Uterus (tissue), 2 donors: ENCODE measurements around the gene PLCG2.

ENCODE experiments used
- POLR2A ChIP-seq, 2 donors: fragments of 450-650 bp; IDR thresholded peaks; one replicate each; pipeline ENCODE4 v1.6.1; 2016; ENCODE audit warnings: antibody characterized with exemption in 2 of 2, mild to moderate bottlenecking in 1 of 2, moderate library complexity in 1 of 2
- TF ChIP-seq, protein P1 (sequence below), 4 experiments: fragments of 200-600 bp in 2 of 4; fragments of 450-650 bp in 2 of 4; sonication (generic) in 2 of 4; IDR thresholded peaks; one replicate each; pipeline ENCODE4 v1.5.1; 2016 to 2019; ENCODE audit warnings: antibody characterized with exemption in 4 of 4, mild to moderate bottlenecking in 2 of 4, moderate library complexity in 1 of 4

DNA sequence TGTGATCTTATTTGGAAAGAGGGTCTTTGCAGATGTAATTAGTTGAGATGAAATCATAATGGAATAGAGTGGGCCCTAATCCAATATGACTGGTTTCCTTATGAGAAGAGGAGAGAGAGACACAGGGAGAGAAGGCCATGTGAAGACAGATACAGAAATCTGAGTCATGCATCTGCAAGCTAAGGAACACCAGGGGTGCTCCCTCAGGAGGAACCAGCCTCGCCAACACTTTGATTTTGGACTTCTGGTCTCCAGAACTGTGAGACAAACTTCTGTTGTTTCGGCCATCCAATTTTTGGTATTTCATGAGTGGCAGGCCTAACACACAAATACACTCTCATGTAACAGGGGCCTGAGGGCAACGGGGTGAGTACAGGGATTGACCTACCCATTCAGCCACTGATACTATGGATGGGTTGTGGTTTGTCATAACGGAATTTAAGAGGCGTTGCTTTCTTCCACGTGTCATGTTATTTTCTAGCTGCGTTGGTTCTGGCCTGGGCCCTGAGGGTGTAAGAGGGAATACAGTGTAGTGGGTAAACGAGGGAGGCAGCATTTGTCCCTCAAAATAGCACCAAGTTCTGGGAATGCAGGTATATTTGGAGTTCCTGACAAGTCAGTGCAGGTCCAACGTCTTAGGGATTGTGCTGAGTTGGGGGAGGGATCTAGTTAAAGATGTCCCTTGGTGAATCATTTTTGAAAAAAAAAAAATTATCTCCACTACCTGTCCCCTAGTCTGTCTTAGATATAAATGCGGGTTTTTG, 17.7 kb downstream of the PLCG2 start:
- TF ChIP-seq, protein P1, sequence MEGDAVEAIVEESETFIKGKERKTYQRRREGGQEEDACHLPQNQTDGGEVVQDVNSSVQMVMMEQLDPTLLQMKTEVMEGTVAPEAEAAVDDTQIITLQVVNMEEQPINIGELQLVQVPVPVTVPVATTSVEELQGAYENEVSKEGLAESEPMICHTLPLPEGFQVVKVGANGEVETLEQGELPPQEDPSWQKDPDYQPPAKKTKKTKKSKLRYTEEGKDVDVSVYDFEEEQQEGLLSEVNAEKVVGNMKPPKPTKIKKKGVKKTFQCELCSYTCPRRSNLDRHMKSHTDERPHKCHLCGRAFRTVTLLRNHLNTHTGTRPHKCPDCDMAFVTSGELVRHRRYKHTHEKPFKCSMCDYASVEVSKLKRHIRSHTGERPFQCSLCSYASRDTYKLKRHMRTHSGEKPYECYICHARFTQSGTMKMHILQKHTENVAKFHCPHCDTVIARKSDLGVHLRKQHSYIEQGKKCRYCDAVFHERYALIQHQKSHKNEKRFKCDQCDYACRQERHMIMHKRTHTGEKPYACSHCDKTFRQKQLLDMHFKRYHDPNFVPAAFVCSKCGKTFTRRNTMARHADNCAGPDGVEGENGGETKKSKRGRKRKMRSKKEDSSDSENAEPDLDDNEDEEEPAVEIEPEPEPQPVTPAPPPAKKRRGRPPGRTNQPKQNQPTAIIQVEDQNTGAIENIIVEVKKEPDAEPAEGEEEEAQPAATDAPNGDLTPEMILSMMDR (IDR thresholded peaks at IDR 0.05): no peak
- no peak for TF ChIP-seq POLR2A (IDR thresholded peaks at IDR 0.05)
